ENCODE results near the gene PLLP. TPM values are rescaled to one million over a fixed set of nuclear protein-coding genes. Genes with fewer than 3 reads are reported as not detected.
A peak's percentile ranks its signal among the peaks of the same experiment; 100 is the strongest.

The PLLP gene
- total RNA-seq, 1 donor from 2014 or later = 0.30 TPM

GRCh38 chr16:57310801-57311200 lies 26.3 kb upstream of the PLLP start:
- intact Hi-C loops (cut with micrococcal nuclease) = no loop called here
- H3K4me3 Mint-ChIP-seq (ENCODE audit: low read depth) = no peak overlapping the region
- H3K27ac Mint-ChIP-seq = no peak overlapping the region
- peaks cover 16% of the 10 kb centered on the region for H3K4me1 Mint-ChIP-seq (ENCODE audit: low read depth)
- H3K27me3 Mint-ChIP-seq (ENCODE audit: low read depth) = peaks cover 6% of the 10 kb centered on the region
- H3K9me3 Mint-ChIP-seq = no peaks in the 10 kb centered on the region
- H3K36me3 Mint-ChIP-seq (ENCODE audit: low read depth) = no peaks in the 10 kb centered on the region
- DNase-seq (ENCODE audit: low spot score) = no peak

- intact Hi-C loops (cut with micrococcal nuclease) = no loop called here
- no peak overlapping the region for H3K27ac Mint-ChIP-seq
- no peak for DNase-seq (ENCODE audit: low spot score)
- H3K36me3 Mint-ChIP-seq (ENCODE audit: low read depth) = no peaks in the 10 kb centered on the region
- peaks cover 7% of the 10 kb centered on the region for H3K4me1 Mint-ChIP-seq (ENCODE audit: low read depth)
- no peak overlapping the region for H3K4me3 Mint-ChIP-seq (ENCODE audit: low read depth)
- H3K9me3 Mint-ChIP-seq = no peaks in the 10 kb centered on the region
- H3K27me3 Mint-ChIP-seq (ENCODE audit: low read depth) = peaks cover 6% of the 10 kb centered on the region
These were observed 23.6 kb upstream of the PLLP start for GRCh38 chr16:57308041-57308440.

- Mint-ChIP-seq H3K4me3 (ENCODE audit: low read depth) (no peak overlapping the region), H3K36me3 (ENCODE audit: low read depth) (no peaks in the 10 kb centered on the region), H3K27ac (no peak overlapping the region), H3K27me3 (ENCODE audit: low read depth) (peaks cover 8% of the 10 kb centered on the region), H3K4me1 (ENCODE audit: low read depth) (peaks cover 7% of the 10 kb centered on the region), H3K9me3 (no peaks in the 10 kb centered on the region)
- intact Hi-C loops (cut with micrococcal nuclease) = no loop called here
- DNase-seq (ENCODE audit: low spot score) = no peak
These were observed 22.9 kb upstream of the PLLP start for GRCh38 chr16:57307365-57307764.

GRCh38 chr16:57306676-57307341 lies 22.3 kb upstream of the PLLP start:
- Mint-ChIP-seq H3K27ac (no peak overlapping the region), H3K36me3 (ENCODE audit: low read depth) (no peaks in the 10 kb centered on the region), H3K4me3 (ENCODE audit: low read depth) (no peak overlapping the region), H3K9me3 (no peaks in the 10 kb centered on the region), H3K27me3 (ENCODE audit: low read depth) (peaks cover 5% of the 10 kb centered on the region), H3K4me1 (ENCODE audit: low read depth) (peaks cover 7% of the 10 kb centered on the region)
- DNase-seq (ENCODE audit: low spot score) = no peak
- intact Hi-C loops (cut with micrococcal nuclease) = no loop called here

GRCh38 chr16:57305159-57305811 lies 20.8 kb upstream of the PLLP start:
- no peaks in the 10 kb centered on the region for H3K36me3 Mint-ChIP-seq (ENCODE audit: low read depth)
- H3K27ac Mint-ChIP-seq = no peak overlapping the region
- peaks cover 7% of the 10 kb centered on the region for H3K4me1 Mint-ChIP-seq (ENCODE audit: low read depth)
- intact Hi-C loops (cut with micrococcal nuclease) = no loop called here
- DNase-seq (ENCODE audit: low spot score) = no peak
- peaks cover 5% of the 10 kb centered on the region for H3K27me3 Mint-ChIP-seq (ENCODE audit: low read depth)
- H3K4me3 Mint-ChIP-seq (ENCODE audit: low read depth) = no peak overlapping the region
- H3K9me3 Mint-ChIP-seq = no peaks in the 10 kb centered on the region

GRCh38 chr16:57304169-57305061 lies 19.9 kb upstream of the PLLP start:
- Mint-ChIP-seq H3K4me3 (ENCODE audit: low read depth) (no peak overlapping the region), H3K27me3 (ENCODE audit: low read depth) (peaks cover 3% of the 10 kb centered on the region), H3K9me3 (no peaks in the 10 kb centered on the region), H3K27ac (no peak overlapping the region), H3K4me1 (ENCODE audit: low read depth) (peaks cover 7% of the 10 kb centered on the region), H3K36me3 (ENCODE audit: low read depth) (no peaks in the 10 kb centered on the region)
- intact Hi-C loops (cut with micrococcal nuclease) = loop anchor here (5.0 kb wide), 2 partner anchors 117 to 233 kb away; partner anchors contain the start of genes CCDC102A, PSME3IP1 and RSPRY1
- no peak for DNase-seq (ENCODE audit: low spot score)

GRCh38 chr16:57303910-57304168 lies 19.4 kb upstream of the PLLP start:
- no peak overlapping the region for H3K4me3 Mint-ChIP-seq (ENCODE audit: low read depth)
- peaks cover 2% of the 10 kb centered on the region for H3K27me3 Mint-ChIP-seq (ENCODE audit: low read depth)
- no peak overlapping the region for H3K27ac Mint-ChIP-seq
- no peak for DNase-seq (ENCODE audit: low spot score)
- intact Hi-C loops (cut with micrococcal nuclease) = loop anchor here (5.0 kb wide), 2 partner anchors 117 to 233 kb away; partner anchors contain the start of genes CCDC102A, PSME3IP1 and RSPRY1
- H3K36me3 Mint-ChIP-seq (ENCODE audit: low read depth) = no peaks in the 10 kb centered on the region
- peaks cover 6% of the 10 kb centered on the region for H3K4me1 Mint-ChIP-seq (ENCODE audit: low read depth)
- H3K9me3 Mint-ChIP-seq = no peaks in the 10 kb centered on the region

- H3K9me3 Mint-ChIP-seq = no peaks in the 10 kb centered on the region
- H3K36me3 Mint-ChIP-seq (ENCODE audit: low read depth) = no peaks in the 10 kb centered on the region
- H3K27ac Mint-ChIP-seq = no peak overlapping the region
- H3K27me3 Mint-ChIP-seq (ENCODE audit: low read depth) = peaks cover 2% of the 10 kb centered on the region
- DNase-seq (ENCODE audit: low spot score) = no peak
- H3K4me1 Mint-ChIP-seq (ENCODE audit: low read depth) = peaks cover 7% of the 10 kb centered on the region
- no peak overlapping the region for H3K4me3 Mint-ChIP-seq (ENCODE audit: low read depth)
- intact Hi-C loops (cut with micrococcal nuclease) = loop anchor here (5.0 kb wide), 2 partner anchors 116 to 234 kb away; partner anchors contain the start of genes CCDC102A, PSME3IP1 and RSPRY1
These were observed 18.8 kb upstream of the PLLP start for GRCh38 chr16:57303021-57303909.

- intact Hi-C loops (cut with micrococcal nuclease) = loop anchor here (5.0 kb wide), 2 partner anchors 114 to 236 kb away; partner anchors contain the start of genes CCDC102A, PSME3IP1 and RSPRY1
- no peaks in the 10 kb centered on the region for H3K36me3 Mint-ChIP-seq (ENCODE audit: low read depth)
- H3K27ac Mint-ChIP-seq = no peak overlapping the region
- H3K9me3 Mint-ChIP-seq = no peaks in the 10 kb centered on the region
- peaks cover 16% of the 10 kb centered on the region for H3K4me1 Mint-ChIP-seq (ENCODE audit: low read depth)
- no peak for DNase-seq (ENCODE audit: low spot score)
- H3K27me3 Mint-ChIP-seq (ENCODE audit: low read depth) = peaks cover 2% of the 10 kb centered on the region
- no peak overlapping the region for H3K4me3 Mint-ChIP-seq (ENCODE audit: low read depth)
These were observed 16.8 kb upstream of the PLLP start for GRCh38 chr16:57301126-57301817.

- DNase-seq (ENCODE audit: low spot score) = peak; percentile 99
- H3K4me3 Mint-ChIP-seq (ENCODE audit: low read depth) = no peak overlapping the region
- H3K36me3 Mint-ChIP-seq (ENCODE audit: low read depth) = no peaks in the 10 kb centered on the region
- intact Hi-C loops (cut with micrococcal nuclease) = loop anchor here (1.0 to 5.0 kb wide), 8 partner anchors 55 to 690 kb away; partner anchors contain the start of genes ARL2BP, CCDC102A, CIAPIN1 and COQ9
- H3K27me3 Mint-ChIP-seq (ENCODE audit: low read depth) = peaks cover 2% of the 10 kb centered on the region
- peaks cover 16% of the 10 kb centered on the region for H3K4me1 Mint-ChIP-seq (ENCODE audit: low read depth)
- H3K27ac Mint-ChIP-seq = no peak overlapping the region
- no peaks in the 10 kb centered on the region for H3K9me3 Mint-ChIP-seq
These were observed 16.1 kb upstream of the PLLP start for GRCh38 chr16:57300387-57301125.

GRCh38 chr16:57299719-57300386 lies 15.4 kb upstream of the PLLP start:
- Mint-ChIP-seq H3K9me3 (no peaks in the 10 kb centered on the region), H3K27me3 (ENCODE audit: low read depth) (peaks cover 2% of the 10 kb centered on the region), H3K27ac (no peak overlapping the region), H3K36me3 (ENCODE audit: low read depth) (no peaks in the 10 kb centered on the region), H3K4me1 (ENCODE audit: low read depth) (peaks cover 16% of the 10 kb centered on the region), H3K4me3 (ENCODE audit: low read depth) (no peak overlapping the region)
- intact Hi-C loops (cut with micrococcal nuclease) = loop anchor here (1.0 to 5.0 kb wide), 8 partner anchors 55 to 690 kb away; partner anchors contain the start of genes ARL2BP, CCDC102A, CIAPIN1 and COQ9
- peak; percentile 82 for DNase-seq (ENCODE audit: low spot score)
